ENCODE measurements around the gene MINDY1.

Gene MINDY1

GRCh38 chr1:150970808-150971582, 35.7 kb downstream of the MINDY1 start:
- DNase-seq (ENCODE audit: insufficient read length, low spot score) (no peak), FAIRE-seq (no peak)
- no peak for TF ChIP-seq CTCF (IDR thresholded peaks at IDR 0.05; ENCODE audit: insufficient read depth, missing control alignments)

GRCh38 chr1:150969626-150970025, 37.1 kb downstream of the MINDY1 start:
- DNase-seq (ENCODE audit: insufficient read length, low spot score) (no peak), FAIRE-seq (no peak)
- TF ChIP-seq CTCF (IDR thresholded peaks at IDR 0.05; ENCODE audit: insufficient read depth, missing control alignments) = no peak

GRCh38 chr1:150968491-150968890, 38.2 kb downstream of the MINDY1 start:
- no peak for DNase-seq (ENCODE audit: insufficient read length, low spot score)
- FAIRE-seq = no peak
- TF ChIP-seq CTCF (IDR thresholded peaks at IDR 0.05; ENCODE audit: insufficient read depth, missing control alignments) = no peak

- no peak for FAIRE-seq
- no peak for TF ChIP-seq CTCF (IDR thresholded peaks at IDR 0.05; ENCODE audit: insufficient read depth, missing control alignments)
- DNase-seq (ENCODE audit: insufficient read length, low spot score) = no peak
Measured at GRCh38 chr1:150967936-150968335, 38.8 kb downstream of the MINDY1 start.

GRCh38 chr1:150966011-150966410, 40.7 kb downstream of the MINDY1 start:
- FAIRE-seq = no peak
- no peak for DNase-seq (ENCODE audit: insufficient read length, low spot score)
- no peak for TF ChIP-seq CTCF (IDR thresholded peaks at IDR 0.05; ENCODE audit: insufficient read depth, missing control alignments)

- DNase-seq (ENCODE audit: insufficient read length, low spot score) (no peak), FAIRE-seq (no peak)
- no peak for TF ChIP-seq CTCF (IDR thresholded peaks at IDR 0.05; ENCODE audit: insufficient read depth, missing control alignments)
Measured at GRCh38 chr1:150965605-150966004, 41.1 kb downstream of the MINDY1 start.

- DNase-seq (ENCODE audit: insufficient read length, low spot score) (no peak), FAIRE-seq (no peak)
- TF ChIP-seq CTCF (IDR thresholded peaks at IDR 0.05; ENCODE audit: insufficient read depth, missing control alignments) = no peak
Measured at GRCh38 chr1:150964164-150964489, 42.6 kb downstream of the MINDY1 start.

Measured in D721Med (cell line).